Liver (tissue), 9 donors: ENCODE results near the gene DGKB. TPM values are rescaled to one million over a fixed set of nuclear protein-coding genes. Genes with fewer than 3 reads are reported as not detected.

Experiments used
- DNase-seq: peaks from one replicate; pipeline ENCODE4 v3.0.0-alpha.2; 2017; ENCODE audit warnings: low spot score
- H3K27ac ChIP-seq, 2 donors: one replicate each; pipeline ENCODE4 v1.7.0; 2013; ENCODE audit warnings: inconsistent platforms in 2 of 2, low read length in 2 of 2, control low read depth in 1 of 2, low read depth in 1 of 2, mild to moderate bottlenecking in 1 of 2
- H3K27me3 ChIP-seq, 4 donors: one replicate each; pipeline versions ENCODE4 v1.6.1 to v1.7.0; 2013; ENCODE audit warnings: low read length in 3 of 4, inconsistent platforms in 1 of 4, mild to moderate bottlenecking in 1 of 4, moderate library complexity in 1 of 4; ENCODE audit not compliant: control insufficient read depth in 4 of 4, insufficient read depth in 4 of 4
- H3K36me3 ChIP-seq, 4 donors: one replicate each; pipeline versions ENCODE4 v1.6.1 to v1.7.0; 2013; ENCODE audit warnings: low read length in 3 of 4, mild to moderate bottlenecking in 3 of 4, low read depth in 1 of 4, moderate library complexity in 1 of 4; ENCODE audit not compliant: control insufficient read depth in 4 of 4, insufficient read depth in 3 of 4
- H3K4me1 ChIP-seq, 4 donors: one replicate each; pipeline versions ENCODE4 v1.6.1 to v1.7.0; 2013; ENCODE audit warnings: low read length in 3 of 4, mild to moderate bottlenecking in 3 of 4, moderate library complexity in 1 of 4; ENCODE audit not compliant: control insufficient read depth in 4 of 4, insufficient read depth in 4 of 4
- H3K4me3 ChIP-seq, 3 donors: one replicate each; pipeline versions ENCODE4 v1.6.1 to v1.7.0; 2013; ENCODE audit warnings: low read length in 3 of 3, control low read depth in 1 of 3, low read depth in 1 of 3, mild to moderate bottlenecking in 1 of 3
- H3K9ac ChIP-seq, 2 donors: one replicate each; pipeline ENCODE4 v1.7.0; 2013; ENCODE audit warnings: low read length in 2 of 2, mild to moderate bottlenecking in 2 of 2, moderate library complexity in 2 of 2, control low read depth in 1 of 2, low read depth in 1 of 2
- H3K9me3 ChIP-seq, 4 donors: one replicate each; pipeline versions ENCODE4 v1.6.1 to v1.7.0; 2013; ENCODE audit warnings: low read length in 3 of 4; ENCODE audit not compliant: control insufficient read depth in 4 of 4
- CTCF ChIP-seq: fragments of 150-350 bp; IDR thresholded peaks from 2 replicates; pipeline ENCODE4 v1.5.1; 2017; ENCODE audit warnings: improper control_type of control experiment, low read depth, low read length; ENCODE audit not compliant: missing input control
- EGR1 ChIP-seq, 2 donors: IDR thresholded peaks; 2 replicates each; pipeline ENCODE4 v1.6.1; 2016 to 2018; ENCODE audit warnings: antibody characterized with exemption in 2 of 2, low read depth in 2 of 2
- FOXA1 ChIP-seq: IDR thresholded peaks from 2 replicates; pipeline ENCODE4 v1.6.1; 2016; ENCODE audit warnings: antibody characterized with exemption
- FOXA2 ChIP-seq: IDR thresholded peaks from 2 replicates; pipeline ENCODE4 v1.6.1; 2016; ENCODE audit warnings: antibody characterized with exemption
- GABPA ChIP-seq, 2 donors: IDR thresholded peaks in 1 of 2; conservative IDR thresholded peaks in 1 of 2; 2 replicates each; pipeline ENCODE4 v1.6.1; 2016; ENCODE audit warnings: antibody characterized with exemption in 2 of 2, mild to moderate bottlenecking in 1 of 2, moderate library complexity in 1 of 2
- HNF4A ChIP-seq, 2 donors: conservative IDR thresholded peaks; 2 replicates each; pipeline ENCODE4 v1.6.1; 2016; ENCODE audit warnings: antibody characterized with exemption in 2 of 2, mild to moderate bottlenecking in 2 of 2
- HNF4G ChIP-seq: IDR thresholded peaks from 2 replicates; pipeline ENCODE4 v1.6.1; 2016; ENCODE audit warnings: antibody characterized with exemption
- JUND ChIP-seq, 2 donors: IDR thresholded peaks; 2 replicates each; pipeline ENCODE4 v1.6.1; 2016; ENCODE audit warnings: antibody characterized with exemption in 2 of 2
- NR2F2 ChIP-seq: IDR thresholded peaks from 2 replicates; pipeline ENCODE4 v1.6.1; 2016; ENCODE audit warnings: antibody characterized with exemption
- RAD21 ChIP-seq, 2 donors: IDR thresholded peaks; 2 replicates each; pipeline ENCODE4 v1.6.1; 2016; ENCODE audit warnings: antibody characterized with exemption in 2 of 2, mild to moderate bottlenecking in 2 of 2
- RXRA ChIP-seq, 2 donors: IDR thresholded peaks; 2 replicates each; pipeline ENCODE4 v1.6.1; 2017 to 2018; ENCODE audit warnings: antibody characterized with exemption in 2 of 2, mild to moderate bottlenecking in 1 of 2
- SP1 ChIP-seq: IDR thresholded peaks from 2 replicates; pipeline ENCODE4 v1.6.1; 2018; ENCODE audit warnings: antibody characterized with exemption, mild to moderate bottlenecking
- YY1 ChIP-seq: IDR thresholded peaks from 2 replicates; pipeline ENCODE4 v1.6.1; 2016; ENCODE audit warnings: antibody characterized with exemption, mild to moderate bottlenecking
- ZBTB33 ChIP-seq: IDR thresholded peaks from 2 replicates; pipeline ENCODE4 v1.6.1; 2016; ENCODE audit warnings: antibody characterized with exemption
- WGBS: extraction: QIAGEN DNeasy Blood & Tissue Kit; methylation state at CpG from one replicate; pipeline ENCODE4 v1.1.7; 2013; 5-methylcytosine and 5-hydroxymethylcytosine counted together
- polyA plus RNA-seq, 2 donors: library from polyadenylated mRNA; stranded (reverse) in 1 of 2; unstranded in 1 of 2; fragments of 200-250 nt in 1 of 2; fragments of >200 nt in 1 of 2; fragmentation: Nextera tagmentation in 1 of 2; extraction: Ambion mirVana in 1 of 2; gene quantifications; one replicate each; pipeline versions ENCODE4 v1.2.1 to v1.2.3, GENCODE V29; 2013 to 2015
- total RNA-seq, 2 donors: library from RNA; depleted of rRNA; stranded (reverse); fragments of >200 nt; gene quantifications; one replicate each; pipeline ENCODE4 v1.2.3, GENCODE V29; 2014
- TF ChIP-seq, protein P1 (sequence below): IDR thresholded peaks from 2 replicates; pipeline ENCODE4 v1.6.1; 2016; ENCODE audit warnings: antibody characterized with exemption, mild to moderate bottlenecking
- TF ChIP-seq, protein P2 (sequence below): IDR thresholded peaks from 2 replicates; pipeline ENCODE4 v1.6.1; 2016; ENCODE audit warnings: antibody characterized with exemption
- donor health status: healthy.
- donor health status: healthy.
- donor health status: healthy.
- donor health status: healthy.
- donor health status: healthy.

The DGKB gene
- total and polyA plus RNA-seq, 4 donors, result 0.09 to 0.42 TPM; not detected in 2

GRCh38 chr7:14242175-14242574 is 660.4 kb downstream of the DGKB start (continued):
- TF ChIP-seq, protein P1, sequence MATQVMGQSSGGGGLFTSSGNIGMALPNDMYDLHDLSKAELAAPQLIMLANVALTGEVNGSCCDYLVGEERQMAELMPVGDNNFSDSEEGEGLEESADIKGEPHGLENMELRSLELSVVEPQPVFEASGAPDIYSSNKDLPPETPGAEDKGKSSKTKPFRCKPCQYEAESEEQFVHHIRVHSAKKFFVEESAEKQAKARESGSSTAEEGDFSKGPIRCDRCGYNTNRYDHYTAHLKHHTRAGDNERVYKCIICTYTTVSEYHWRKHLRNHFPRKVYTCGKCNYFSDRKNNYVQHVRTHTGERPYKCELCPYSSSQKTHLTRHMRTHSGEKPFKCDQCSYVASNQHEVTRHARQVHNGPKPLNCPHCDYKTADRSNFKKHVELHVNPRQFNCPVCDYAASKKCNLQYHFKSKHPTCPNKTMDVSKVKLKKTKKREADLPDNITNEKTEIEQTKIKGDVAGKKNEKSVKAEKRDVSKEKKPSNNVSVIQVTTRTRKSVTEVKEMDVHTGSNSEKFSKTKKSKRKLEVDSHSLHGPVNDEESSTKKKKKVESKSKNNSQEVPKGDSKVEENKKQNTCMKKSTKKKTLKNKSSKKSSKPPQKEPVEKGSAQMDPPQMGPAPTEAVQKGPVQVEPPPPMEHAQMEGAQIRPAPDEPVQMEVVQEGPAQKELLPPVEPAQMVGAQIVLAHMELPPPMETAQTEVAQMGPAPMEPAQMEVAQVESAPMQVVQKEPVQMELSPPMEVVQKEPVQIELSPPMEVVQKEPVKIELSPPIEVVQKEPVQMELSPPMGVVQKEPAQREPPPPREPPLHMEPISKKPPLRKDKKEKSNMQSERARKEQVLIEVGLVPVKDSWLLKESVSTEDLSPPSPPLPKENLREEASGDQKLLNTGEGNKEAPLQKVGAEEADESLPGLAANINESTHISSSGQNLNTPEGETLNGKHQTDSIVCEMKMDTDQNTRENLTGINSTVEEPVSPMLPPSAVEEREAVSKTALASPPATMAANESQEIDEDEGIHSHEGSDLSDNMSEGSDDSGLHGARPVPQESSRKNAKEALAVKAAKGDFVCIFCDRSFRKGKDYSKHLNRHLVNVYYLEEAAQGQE, result no peak
- TF ChIP-seq ZBTB33, result no peak
- TF ChIP-seq NR2F2, result peak; percentile 54
- TF ChIP-seq GABPA (IDR thresholded peaks at IDR 0.05 in 1 of 2, conservative IDR thresholded peaks at IDR 0.05 in 1 of 2), result no peak
- TF ChIP-seq JUND (IDR thresholded peaks at IDR 0.05), result no peak

DNA sequence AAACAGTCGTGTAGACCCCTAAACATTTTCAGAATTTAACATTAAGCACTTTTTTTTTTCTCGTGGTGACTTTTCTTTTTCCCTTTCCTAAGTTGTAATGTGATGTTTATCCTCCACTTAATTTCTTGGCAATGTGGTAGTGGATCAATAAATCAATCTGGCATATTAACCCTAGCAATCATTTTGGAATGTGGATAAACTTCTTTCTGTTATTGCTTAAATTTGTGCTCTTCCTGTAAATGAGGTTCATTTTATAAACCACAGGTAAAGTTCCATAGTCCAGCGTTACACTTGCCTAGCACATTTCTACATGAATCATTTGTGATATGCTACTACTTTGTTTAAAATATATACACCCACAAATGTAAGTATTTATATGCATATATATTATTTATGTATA is 665.7 kb downstream of the DGKB start:
- Histone ChIP-seq H3K4me3 (peak overlapping the region in 2 of 3 donors; percentile 26 to 35), H3K9me3 (no peaks in the 10 kb centered on the region), H3K27ac (peak overlapping the region in 1 of 2 donors; percentile 41), H3K9ac (no peak overlapping the region), H3K27me3 (no peaks in the 10 kb centered on the region), H3K36me3 (no peaks in the 10 kb centered on the region), H3K4me1 (peaks cover 0 to 21% (median 12%) of the 10 kb centered on the region in 4 donors)
- peak; percentile 22 for TF ChIP-seq NR2F2
- peak; percentile 75 for TF ChIP-seq YY1
- peak; percentile 73 for TF ChIP-seq HNF4G
- TF ChIP-seq EGR1 (IDR thresholded peaks at IDR 0.05; ENCODE audit: low read depth in 2 of 2), result no peak
- no peak for TF ChIP-seq FOXA1
- TF ChIP-seq SP1, result peak; percentile 86
- no peak for TF ChIP-seq FOXA2
- TF ChIP-seq HNF4A (conservative IDR thresholded peaks at IDR 0.05), result peak; percentile 86 to 93
- peak in 1 of 2 donors; percentile 37 for TF ChIP-seq RAD21 (IDR thresholded peaks at IDR 0.05)
- peak; percentile 67 to 74 for TF ChIP-seq RXRA (IDR thresholded peaks at IDR 0.05)
- no peak for TF ChIP-seq CTCF
- TF ChIP-seq ZBTB33, result peak; percentile 62
- TF ChIP-seq, protein P2, sequence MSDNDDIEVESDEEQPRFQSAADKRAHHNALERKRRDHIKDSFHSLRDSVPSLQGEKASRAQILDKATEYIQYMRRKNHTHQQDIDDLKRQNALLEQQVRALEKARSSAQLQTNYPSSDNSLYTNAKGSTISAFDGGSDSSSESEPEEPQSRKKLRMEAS, result peak; percentile 44
- TF ChIP-seq JUND (IDR thresholded peaks at IDR 0.05), result peak; percentile 40 to 63
- no peak for DNase-seq
- 27% methylated on average over 3 of the region's 3 CpGs for WGBS
